IMR-90 (cell line): ENCODE results near the gene FCRL5. TPM values are rescaled to one million over a fixed set of nuclear protein-coding genes. Genes with fewer than 3 reads are reported as not detected.

ENCODE experiments used
- ATAC-seq: fragments of 200-7000 bp; cut with Tn5 transposase; 2 replicates; pipeline ENCODE4 v1.9.1; 2020; ENCODE audit warnings: low read depth, mild to moderate bottlenecking, moderate library complexity
- BruUV-seq: library from RNA; stranded (reverse); fragments of 400-500 nt; replicated peaks from 2 replicates; lab custom pipeline; 2021; lab: Mats Ljungman, UMichigan
- CTCF ChIA-PET: fragments of 300-600 bp; formaldehyde crosslinking; extraction: SDS; loops from one replicate; lab custom pipeline; 2021; ENCODE audit warnings: antibody characterized with exemption; lab: Yijun Ruan, JAX
- POLR2A ChIA-PET: fragments of 300-600 bp; sonication (Branson Sonifier 250); formaldehyde crosslinking; loops from one replicate; lab custom pipeline; 2022; ENCODE audit warnings: antibody characterized with exemption; ENCODE audit not compliant: unreplicated experiment; lab: Charles Lee
- DNase-seq: peaks from one replicate; pipeline ENCODE4 v3.0.0; 2013
- H2AFZ ChIP-seq: replicated peaks from 2 replicates; pipeline ENCODE3; 2013; ENCODE audit warnings: low read length, mild to moderate bottlenecking; ENCODE audit not compliant: poor library complexity
- H2AK5ac ChIP-seq: 2 replicates; pipeline ENCODE4 v1.6.1; 2013; ENCODE audit warnings: low read depth, low read length, inconsistent platforms
- H2AK9ac ChIP-seq: replicated peaks from 2 replicates; pipeline ENCODE3; 2013; ENCODE audit warnings: mild to moderate bottlenecking, low read depth, low read length, moderate library complexity; ENCODE audit not compliant: poor library complexity
- H2BK120ac ChIP-seq: 2 replicates; pipeline ENCODE4 v1.6.1; 2013; ENCODE audit warnings: low read depth, low read length, inconsistent platforms
- H2BK15ac ChIP-seq: 3 replicates; pipeline ENCODE4 v1.6.1; 2013; ENCODE audit warnings: low read depth, low read length, inconsistent platforms
- H2BK20ac ChIP-seq: 2 replicates; pipeline ENCODE4 v1.6.1; 2013; ENCODE audit warnings: low read depth, mild to moderate bottlenecking, inconsistent platforms, low read length, moderate library complexity
- H2BK5ac ChIP-seq: 2 replicates; pipeline ENCODE4 v1.6.1; 2013; ENCODE audit warnings: mild to moderate bottlenecking, low read depth, low read length, inconsistent platforms; ENCODE audit not compliant: poor library complexity, severe bottlenecking
- H3K14ac ChIP-seq: replicated peaks from 2 replicates; pipeline ENCODE4 v1.6.1; 2013; ENCODE audit warnings: low read depth, low read length, inconsistent platforms
- H3K18ac ChIP-seq: 2 replicates; pipeline ENCODE4 v1.6.1; 2013; ENCODE audit warnings: low read depth, low read length, control low read depth
- H3K23ac ChIP-seq: 2 replicates; pipeline ENCODE4 v1.6.1; 2013; ENCODE audit warnings: low read depth, low read length, inconsistent platforms
- H3K27ac ChIP-seq: 2 replicates; pipeline ENCODE4 v1.5.1; 2013; ENCODE audit warnings: mild to moderate bottlenecking, control low read depth, low read length; ENCODE audit not compliant: insufficient read depth
- H3K27me3 ChIP-seq: 2 replicates; pipeline ENCODE4 v1.6.1; 2013; ENCODE audit warnings: low read length; ENCODE audit not compliant: control insufficient read depth, insufficient read depth
- H3K36me3 ChIP-seq: 2 replicates; pipeline ENCODE4 v1.6.1; 2013; ENCODE audit warnings: low read length, mixed read lengths; ENCODE audit not compliant: control insufficient read depth, insufficient read depth
- H3K4ac ChIP-seq: 2 replicates; pipeline ENCODE4 v1.6.1; 2013; ENCODE audit warnings: low read depth, low read length, inconsistent platforms
- H3K4me1 ChIP-seq: 2 replicates; pipeline ENCODE4 v1.6.1; 2013; ENCODE audit warnings: low read length, mixed read lengths; ENCODE audit not compliant: control insufficient read depth, insufficient read depth
- H3K4me2 ChIP-seq: 2 replicates; pipeline ENCODE4 v1.6.1; 2013; ENCODE audit warnings: low read depth, mild to moderate bottlenecking, control low read depth, low read length, moderate library complexity
- H3K4me3 ChIP-seq: 2 replicates; pipeline ENCODE4 v1.5.1; 2013; ENCODE audit warnings: low read depth, mild to moderate bottlenecking, control low read depth, low read length, moderate library complexity; ENCODE audit not compliant: insufficient read depth
- H3K56ac ChIP-seq: 2 replicates; pipeline ENCODE4 v1.6.1; 2013; ENCODE audit warnings: low read length, inconsistent platforms; ENCODE audit not compliant: insufficient read depth; ENCODE audit errors: extremely low read depth
- H3K79me1 ChIP-seq, 2 experiments: 2 replicates each; pipeline ENCODE4 v1.6.1; 2013; ENCODE audit warnings: low read length in 2 of 2, inconsistent platforms in 1 of 2, low read depth in 1 of 2
- H3K9ac ChIP-seq: 2 replicates; pipeline ENCODE4 v1.6.1; 2013; ENCODE audit warnings: low read depth, low read length, control low read depth
- H3K9me1 ChIP-seq: 2 replicates; pipeline ENCODE4 v1.6.1; 2013; ENCODE audit warnings: low read length, inconsistent platforms; ENCODE audit not compliant: insufficient read depth
- H3K9me3 ChIP-seq: 2 replicates; pipeline ENCODE4 v1.6.1; 2013; ENCODE audit warnings: low read length; ENCODE audit not compliant: control insufficient read depth, insufficient read depth
- H4K20me1 ChIP-seq: 2 replicates; pipeline ENCODE4 v1.6.1; 2013; ENCODE audit warnings: low read length, inconsistent platforms; ENCODE audit not compliant: insufficient read depth
- H4K5ac ChIP-seq: 2 replicates; pipeline ENCODE4 v1.6.1; 2013; ENCODE audit warnings: mild to moderate bottlenecking, low read depth, low read length, control low read depth
- H4K8ac ChIP-seq, 2 experiments: 2 replicates each; pipeline ENCODE4 v1.6.1; 2013; ENCODE audit warnings: low read depth in 2 of 2, low read length in 2 of 2, control low read depth in 1 of 2, inconsistent platforms in 1 of 2
- H4K91ac ChIP-seq: 2 replicates; pipeline ENCODE4 v1.6.1; 2013; ENCODE audit warnings: low read depth, low read length, inconsistent platforms; ENCODE audit not compliant: insufficient read depth
- BHLHE40 ChIP-seq: fragments of 150-350 bp; IDR thresholded peaks from 2 replicates; pipeline ENCODE4 v1.6.1; 2016; ENCODE audit warnings: mild to moderate bottlenecking, low read depth, low read length
- MXI1 ChIP-seq: IDR thresholded peaks from 2 replicates; pipeline ENCODE4 v1.6.1; 2012; ENCODE audit warnings: low read depth, mild to moderate bottlenecking, low read length, moderate library complexity, borderline replicate concordance
- RAD21 ChIP-seq: IDR thresholded peaks from 2 replicates; pipeline ENCODE4 v1.6.1; 2012; ENCODE audit warnings: low read length, improper control_type of control experiment
- RCOR1 ChIP-seq: IDR thresholded peaks from 2 replicates; pipeline ENCODE4 v1.6.1; 2012; ENCODE audit warnings: mild to moderate bottlenecking, low read length, improper control_type of control experiment; ENCODE audit not compliant: insufficient replicate concordance
- WGBS, 2 experiments: methylation state at CpG; one replicate each; pipeline versions ENCODE4 v1.1.5 to v1.1.7; 2013; ENCODE audit warnings: missing lambda C conversion rate in 2 of 2; ENCODE audit not compliant: insufficient read length in 1 of 2; ENCODE audit errors: extremely low coverage in 2 of 2; 5-methylcytosine and 5-hydroxymethylcytosine counted together
- dilution Hi-C: fragments of 300-500 bp; cut with HindIII; formaldehyde crosslinking; loops from one replicate; pipeline ENCODE4 v1.14.3; 2018; ENCODE audit warnings: low sequenced_read_pairs; ENCODE audit not compliant: unreplicated experiment
- in situ Hi-C: fragments of 300-500 bp; cut with MboI; formaldehyde crosslinking; loops from 3 replicates; pipeline ENCODE4 v1.14.3; 2019; ENCODE audit warnings: low sequenced_read_pairs, inconsistent platforms, mixed read lengths
- intact Hi-C: fragments of 100-400 bp; cut with micrococcal nuclease; formaldehyde crosslinking; loops from 2 replicates; pipeline ENCODE4 v1.10.0; 2022
- polyA plus RNA-seq, 3 experiments: library from polyadenylated mRNA; depleted of rRNA; stranded (reverse); fragments of >200 nt; gene quantifications; 2 replicates each; pipeline ENCODE4 v1.2.3, GENCODE V29; 2012; ENCODE audit warnings: low replicate concordance in 1 of 3
- total RNA-seq: library from RNA; depleted of rRNA; stranded (reverse); fragments of >200 nt; gene quantifications from 2 replicates; pipeline ENCODE4 v1.2.3, GENCODE V29; 2012

FCRL5 gene
- total and polyA plus RNA-seq, 2 of the 4 experiments (the other 2 are of a cell fraction) = not detected

DNA sequence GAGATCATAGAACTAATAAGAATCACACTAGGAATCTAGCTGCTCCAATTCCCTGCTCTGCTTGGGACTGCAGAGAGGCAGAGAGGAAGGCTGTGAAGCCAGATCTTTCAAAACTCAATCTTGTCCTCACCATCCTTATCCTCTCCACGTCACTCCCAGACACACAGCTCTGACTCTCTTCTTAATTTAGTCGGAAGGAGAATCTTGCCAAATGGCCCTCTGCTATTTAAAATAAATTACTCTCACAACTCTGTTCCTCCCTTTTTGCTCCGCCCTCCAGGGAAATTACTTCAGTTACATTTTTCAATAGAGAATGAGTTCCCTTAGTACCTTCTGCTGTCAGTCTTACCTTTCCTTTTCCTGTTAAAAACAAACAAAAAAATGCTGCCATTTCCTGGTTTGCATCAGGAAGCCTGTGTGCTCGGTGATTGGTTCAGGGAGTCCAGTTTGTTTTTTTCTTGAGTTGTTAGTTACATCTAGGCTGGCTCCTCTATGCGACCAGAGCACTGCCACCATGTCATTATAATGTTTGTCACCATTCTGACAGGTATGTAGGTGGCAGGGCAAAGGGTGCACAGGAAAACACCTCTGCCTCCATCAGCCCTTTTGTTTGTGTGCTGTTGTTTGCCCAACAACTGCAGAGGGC is 80.1 kb downstream of the FCRL5 start:
- dilution Hi-C loops = no loop called here
- Histone ChIP-seq H4K20me1 (no peaks in the 10 kb centered on the region), H3K9ac (no peak overlapping the region), H2AK5ac (no peak overlapping the region), H3K18ac (no peak overlapping the region), H2BK15ac (no peak overlapping the region), H4K91ac (no peak overlapping the region), H3K27ac (no peak overlapping the region), H3K79me1 (no peaks in the 10 kb centered on the region), H2BK5ac (no peak overlapping the region), H3K4me3 (no peak overlapping the region), H2BK20ac (no peak overlapping the region), H3K27me3 (no peaks in the 10 kb centered on the region), H3K14ac (no peak overlapping the region), H4K5ac (no peak overlapping the region), H2AFZ (no peak overlapping the region), H3K36me3 (no peaks in the 10 kb centered on the region), H3K4me1 (no peaks in the 10 kb centered on the region), H3K4me2 (no peak overlapping the region), H3K9me3 (no peaks in the 10 kb centered on the region), H3K4ac (no peak overlapping the region), H2BK120ac (no peak overlapping the region), H3K56ac (no peak overlapping the region), H3K23ac (no peak overlapping the region), H4K8ac (no peak overlapping the region), H3K9me1 (no peaks in the 10 kb centered on the region), H2AK9ac (no peak overlapping the region)
- WGBS, 2 experiments = 8% methylated on average over 2 of the region's 5 CpGs; no CpG with 5 or more reads in 1 of the 2 experiments
- CTCF ChIA-PET = no interaction called here
- no peak for TF ChIP-seq MXI1
- no peak for TF ChIP-seq RAD21
- TF ChIP-seq BHLHE40 = no peak
- TF ChIP-seq RCOR1 = no peak
- in situ Hi-C loops = no loop called here
- POLR2A ChIA-PET = no interaction called here
- ATAC-seq = no peak
- DNase-seq = no peak
- intact Hi-C loops = no loop called here
- BruUV-seq = no TSS peak
